Measurements from ENCODE around the gene KCNJ8.
"Not testable (repeated sequence)": the region's sequence is repeated elsewhere in the genome, so short reads cannot be mapped to it uniquely, and the experiment has no call there.

The KCNJ8 gene

DNA sequence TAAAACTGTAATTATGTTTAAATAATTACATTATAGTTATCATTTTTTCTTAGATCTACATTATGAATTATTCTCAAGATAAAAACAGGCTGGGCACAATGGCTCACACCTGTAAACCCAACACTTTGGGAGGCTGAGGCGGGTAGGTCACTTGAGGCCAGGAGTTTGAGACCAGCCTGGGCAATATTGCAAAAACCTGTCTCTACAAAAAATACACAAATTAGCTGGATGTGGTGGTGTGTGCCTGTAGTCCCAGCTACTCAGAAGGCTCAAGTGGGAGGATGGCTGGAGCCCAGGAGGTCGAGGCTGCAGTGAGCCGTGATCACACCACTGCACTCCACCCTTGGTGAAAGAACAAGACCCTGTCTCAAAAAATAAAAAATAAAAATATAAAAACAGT, 40.3 kb upstream of the KCNJ8 start:
- TF ChIP-seq, protein P1, sequence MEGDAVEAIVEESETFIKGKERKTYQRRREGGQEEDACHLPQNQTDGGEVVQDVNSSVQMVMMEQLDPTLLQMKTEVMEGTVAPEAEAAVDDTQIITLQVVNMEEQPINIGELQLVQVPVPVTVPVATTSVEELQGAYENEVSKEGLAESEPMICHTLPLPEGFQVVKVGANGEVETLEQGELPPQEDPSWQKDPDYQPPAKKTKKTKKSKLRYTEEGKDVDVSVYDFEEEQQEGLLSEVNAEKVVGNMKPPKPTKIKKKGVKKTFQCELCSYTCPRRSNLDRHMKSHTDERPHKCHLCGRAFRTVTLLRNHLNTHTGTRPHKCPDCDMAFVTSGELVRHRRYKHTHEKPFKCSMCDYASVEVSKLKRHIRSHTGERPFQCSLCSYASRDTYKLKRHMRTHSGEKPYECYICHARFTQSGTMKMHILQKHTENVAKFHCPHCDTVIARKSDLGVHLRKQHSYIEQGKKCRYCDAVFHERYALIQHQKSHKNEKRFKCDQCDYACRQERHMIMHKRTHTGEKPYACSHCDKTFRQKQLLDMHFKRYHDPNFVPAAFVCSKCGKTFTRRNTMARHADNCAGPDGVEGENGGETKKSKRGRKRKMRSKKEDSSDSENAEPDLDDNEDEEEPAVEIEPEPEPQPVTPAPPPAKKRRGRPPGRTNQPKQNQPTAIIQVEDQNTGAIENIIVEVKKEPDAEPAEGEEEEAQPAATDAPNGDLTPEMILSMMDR (IDR thresholded peaks at IDR 0.05; ENCODE audit: low read depth, low read length, missing control alignments): no peak
- no peak for DNase-seq (ENCODE audit: low read depth)
- no peak overlapping the region for H3K4me3 ChIP-seq (ENCODE audit: low read depth, low read length)

DNA sequence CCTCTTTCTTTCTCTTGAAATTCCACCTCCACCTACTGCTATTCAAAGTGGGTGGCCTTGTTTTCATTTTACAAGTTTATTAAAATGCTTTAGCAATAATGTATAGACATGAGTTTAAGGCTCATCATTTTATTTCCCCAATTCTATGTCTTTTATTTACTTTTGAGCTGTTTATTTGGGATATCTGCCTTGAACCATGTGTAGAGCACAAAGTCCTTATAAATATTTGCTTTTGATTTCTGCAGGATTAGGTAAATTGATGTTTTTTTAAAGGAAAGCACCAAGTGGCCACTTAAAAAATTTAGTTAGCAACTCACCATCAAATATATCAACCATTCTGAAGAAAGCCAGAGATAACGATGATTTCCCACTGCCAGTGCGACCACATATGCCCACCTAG, 39.8 kb upstream of the KCNJ8 start:
- TF ChIP-seq, protein P1 (IDR thresholded peaks at IDR 0.05; ENCODE audit: low read depth, low read length, missing control alignments): no peak
- no peak for DNase-seq (ENCODE audit: low read depth)
- H3K4me3 ChIP-seq (ENCODE audit: low read depth, low read length): no peak overlapping the region

DNA sequence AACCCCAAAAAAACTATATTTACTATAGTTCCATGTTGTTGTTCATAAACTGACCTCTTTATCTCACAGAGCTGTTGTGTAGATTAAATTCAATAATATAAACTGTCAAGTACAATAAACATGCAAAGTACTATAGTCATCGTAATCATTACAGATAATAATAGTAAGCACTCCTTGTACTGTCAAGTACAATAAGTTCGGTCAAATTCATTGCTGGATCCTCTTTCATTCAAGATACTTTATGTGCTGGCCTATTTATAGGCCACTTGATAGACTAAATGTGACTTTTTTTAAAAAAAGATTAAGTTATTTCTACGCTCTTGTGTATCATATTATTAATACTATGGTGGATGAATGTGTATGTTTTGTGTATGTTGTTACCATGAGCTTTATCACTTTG, 39.2 kb upstream of the KCNJ8 start:
- TF ChIP-seq, protein P1 (IDR thresholded peaks at IDR 0.05; ENCODE audit: low read depth, low read length, missing control alignments): no peak
- H3K4me3 ChIP-seq (ENCODE audit: low read depth, low read length): no peak overlapping the region
- DNase-seq (ENCODE audit: low read depth): no peak

DNA sequence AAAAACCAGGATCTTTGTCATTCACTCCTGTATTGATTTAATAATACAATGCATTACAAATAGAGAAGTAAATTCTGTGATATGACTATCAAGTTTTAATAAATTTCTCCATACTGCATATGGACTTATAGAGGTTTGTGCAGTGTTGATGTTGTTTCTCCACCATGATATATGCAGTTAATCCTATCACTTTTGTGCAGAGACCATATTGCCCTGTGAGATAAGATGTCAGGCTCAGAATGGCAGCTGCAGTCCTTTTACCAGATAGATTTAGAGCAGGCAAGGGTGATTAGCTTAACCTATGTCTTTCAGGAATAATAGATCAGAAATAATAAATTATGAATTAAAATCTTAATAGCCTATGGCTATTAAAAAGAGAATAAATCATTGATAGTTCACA, 38.6 kb upstream of the KCNJ8 start:
- TF ChIP-seq, protein P1 (IDR thresholded peaks at IDR 0.05; ENCODE audit: low read depth, low read length, missing control alignments): no peak
- no peak overlapping the region for H3K4me3 ChIP-seq (ENCODE audit: low read depth, low read length)
- no peak for DNase-seq (ENCODE audit: low read depth)

DNA sequence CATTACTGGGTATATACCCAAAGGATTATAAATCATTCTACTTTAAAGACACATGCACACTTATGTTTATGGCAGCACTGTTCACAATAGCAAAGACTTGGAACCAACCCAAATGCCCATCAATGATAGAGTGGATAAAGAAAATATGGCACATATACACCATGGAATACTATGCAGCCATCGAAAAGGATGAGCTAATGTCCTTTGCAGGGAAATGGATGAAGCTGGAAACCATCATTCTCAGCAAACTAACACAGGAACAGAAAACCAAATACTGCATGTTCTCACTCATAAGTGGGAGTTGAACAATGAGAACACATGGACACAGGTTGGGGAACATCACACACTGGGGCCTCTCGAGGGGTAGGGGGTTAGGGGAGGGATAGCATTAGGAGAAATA, 37.8 kb upstream of the KCNJ8 start:
- not testable (repeated sequence) for H3K4me3 ChIP-seq (ENCODE audit: low read depth, low read length); DNase-seq (ENCODE audit: low read depth)

DNA sequence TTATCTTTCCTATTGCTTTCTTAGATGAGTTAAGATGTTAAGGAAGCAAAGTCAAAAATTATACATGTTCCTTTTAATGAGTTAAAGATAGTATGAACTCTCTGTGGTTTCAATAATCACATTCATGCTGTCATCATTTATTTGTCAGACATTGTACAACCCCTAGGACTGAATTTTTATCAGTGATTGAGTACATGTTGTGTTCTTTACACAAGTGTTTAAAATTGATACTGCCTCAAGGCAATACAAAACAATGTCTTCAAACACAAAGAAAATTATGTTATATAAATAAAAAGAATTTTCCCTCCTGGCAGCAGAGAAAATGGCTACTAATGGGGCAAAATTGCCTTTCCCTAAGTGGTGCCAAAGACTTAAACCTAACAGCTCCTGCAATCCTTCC, 34.6 kb upstream of the KCNJ8 start:
- H3K4me3 ChIP-seq (ENCODE audit: low read depth, low read length): no peak overlapping the region
- DNase-seq (ENCODE audit: low read depth): no peak
- TF ChIP-seq, protein P1 (IDR thresholded peaks at IDR 0.05; ENCODE audit: low read depth, low read length, missing control alignments): no peak

DNA sequence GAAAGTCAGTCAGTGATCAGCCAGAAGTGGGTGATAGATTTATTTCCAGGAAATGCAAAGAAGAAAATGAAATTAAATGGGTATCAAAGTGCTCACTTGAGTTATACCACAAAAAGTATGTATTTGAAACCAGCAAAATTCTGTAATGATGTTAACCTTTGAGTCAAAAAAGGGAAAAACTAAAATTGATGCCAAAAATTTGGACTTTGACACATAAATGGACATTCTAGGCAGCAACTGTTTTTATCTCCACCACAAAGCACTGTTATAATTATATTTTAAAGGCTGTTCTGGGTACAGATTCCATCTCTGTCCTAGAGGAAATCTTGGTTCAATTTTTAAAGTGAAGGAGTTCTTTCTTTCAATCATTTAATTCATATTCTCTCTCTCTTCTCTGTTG, 31.7 kb upstream of the KCNJ8 start:
- H3K4me3 ChIP-seq (ENCODE audit: low read depth, low read length): no peak overlapping the region
- TF ChIP-seq, protein P1 (IDR thresholded peaks at IDR 0.05; ENCODE audit: low read depth, low read length, missing control alignments): no peak
- no peak for DNase-seq (ENCODE audit: low read depth)
